NCI-H2029 (cell line): ENCODE results near the gene NR6A1.

ENCODE experiments used
- DNase-seq: peaks from one replicate; lab custom pipeline; 2025; lab: John Stamatoyannopoulos, UW

The NR6A1 gene

DNA sequence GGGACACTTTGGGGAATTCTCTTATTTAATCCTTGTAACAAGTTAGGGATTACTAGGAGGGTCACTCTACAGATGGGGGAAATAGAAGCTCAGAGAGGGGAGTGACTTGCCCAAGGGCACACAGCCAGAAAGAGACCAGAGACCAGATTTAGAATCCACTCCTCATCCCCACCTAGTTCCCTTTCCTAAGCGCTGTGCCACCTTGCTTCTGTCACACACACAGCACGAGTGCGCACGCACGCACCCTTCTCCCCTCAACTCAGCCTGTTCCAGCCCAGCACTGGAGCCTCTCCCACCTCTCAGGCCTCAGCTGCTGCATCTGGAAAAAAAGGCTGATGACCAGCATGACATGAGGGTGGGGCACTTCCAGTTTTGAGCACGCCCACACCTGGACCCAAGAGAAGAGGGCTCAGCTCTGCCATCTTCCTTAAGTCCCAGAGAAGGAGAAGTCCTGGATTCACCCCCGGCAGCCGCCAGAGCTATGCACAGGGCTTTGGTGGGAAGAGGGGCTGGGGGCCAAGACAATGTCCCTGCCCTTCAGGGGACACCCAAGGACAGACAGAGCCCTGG is 282.4 kb downstream of the NR6A1 start:
- no peak for DNase-seq

DNA sequence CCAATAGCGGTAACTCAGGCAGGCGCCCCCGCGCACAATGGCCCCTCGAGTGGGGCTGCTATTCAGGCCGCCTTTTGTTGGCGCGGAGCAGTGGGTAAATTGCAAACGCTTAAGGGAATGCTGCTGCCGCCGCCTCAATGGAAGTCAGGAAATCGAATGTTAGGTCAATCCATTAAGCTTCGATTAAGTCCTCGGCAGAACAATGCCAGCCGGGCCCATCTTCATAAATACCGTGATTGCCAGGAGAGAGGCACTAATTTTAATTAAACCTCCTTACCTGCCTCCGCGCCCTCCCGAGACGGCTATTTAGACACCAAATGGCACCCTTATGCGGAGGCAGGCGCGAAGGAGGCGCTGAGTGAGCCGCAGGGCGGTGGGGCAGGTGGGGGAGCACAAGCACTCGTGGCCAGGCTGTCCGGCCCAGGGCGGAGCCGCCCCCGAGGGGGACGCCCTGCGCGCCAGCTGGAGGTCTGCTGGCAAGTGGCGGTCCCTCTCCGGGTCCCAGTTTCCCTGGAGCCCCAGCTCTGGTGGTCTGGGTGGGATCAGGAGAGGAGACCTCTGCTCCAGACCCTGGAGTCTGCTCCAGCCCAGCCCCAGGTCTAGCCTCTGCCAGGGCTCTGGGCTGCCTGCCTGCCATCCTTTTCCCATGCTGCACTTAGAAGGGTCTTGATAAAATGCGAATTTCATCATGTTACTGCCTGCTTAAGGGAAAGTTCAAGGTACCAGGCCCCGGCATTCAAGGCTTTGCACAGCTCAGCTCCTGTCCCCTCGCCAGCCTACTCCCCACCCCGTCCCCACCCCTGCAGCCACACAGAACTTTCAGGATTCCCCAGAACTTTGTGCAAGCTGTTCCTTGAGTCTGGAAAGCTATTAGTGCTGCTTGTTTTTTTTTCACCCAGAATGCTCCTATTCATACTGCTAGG is 283.6 kb downstream of the NR6A1 start:
- DNase-seq, result no peak

DNA sequence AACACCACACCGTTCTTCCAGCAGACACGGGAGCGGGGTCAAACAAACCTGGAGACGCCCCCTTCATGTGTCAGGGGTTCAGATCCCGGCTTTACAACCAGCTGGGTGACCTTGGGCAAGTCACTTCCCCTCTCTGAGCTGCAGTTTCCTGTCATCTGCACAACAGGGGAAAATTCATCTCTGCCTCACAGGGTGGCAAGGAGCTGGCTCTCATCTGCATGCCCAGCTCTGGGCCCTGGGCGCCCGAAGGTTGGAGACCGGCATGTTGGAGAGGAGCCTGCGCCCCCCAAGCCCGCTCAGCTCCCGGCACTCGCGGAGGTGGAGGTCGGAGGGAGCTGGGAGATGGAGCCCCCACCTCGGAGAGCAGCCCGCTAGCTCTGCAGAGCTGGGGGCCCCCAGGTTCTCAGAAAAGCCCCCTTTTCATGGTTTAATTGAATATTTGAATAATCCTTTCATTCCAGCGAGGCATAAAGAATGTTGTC is 284.3 kb downstream of the NR6A1 start:
- no peak for DNase-seq

DNA sequence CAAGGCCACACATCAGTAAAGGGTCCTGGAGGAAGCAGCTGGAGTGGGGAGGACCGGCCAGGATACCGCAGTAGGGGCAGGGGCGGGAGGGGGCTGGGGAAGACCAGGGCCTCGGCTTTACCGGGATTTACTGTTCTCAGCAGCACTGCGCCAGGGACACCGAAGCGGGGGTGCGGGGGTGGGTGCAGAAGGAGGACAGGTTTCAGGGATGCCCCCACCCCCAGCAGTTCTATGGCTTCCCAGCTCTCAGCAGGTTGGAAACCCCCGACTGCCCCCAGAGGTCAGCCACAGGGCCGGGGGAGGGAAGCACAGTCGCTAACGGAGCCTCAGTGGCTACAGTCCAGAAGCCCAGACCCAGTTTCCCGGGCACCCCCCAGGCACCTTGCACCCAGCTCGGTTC is 285.2 kb downstream of the NR6A1 start:
- no peak for DNase-seq

DNA sequence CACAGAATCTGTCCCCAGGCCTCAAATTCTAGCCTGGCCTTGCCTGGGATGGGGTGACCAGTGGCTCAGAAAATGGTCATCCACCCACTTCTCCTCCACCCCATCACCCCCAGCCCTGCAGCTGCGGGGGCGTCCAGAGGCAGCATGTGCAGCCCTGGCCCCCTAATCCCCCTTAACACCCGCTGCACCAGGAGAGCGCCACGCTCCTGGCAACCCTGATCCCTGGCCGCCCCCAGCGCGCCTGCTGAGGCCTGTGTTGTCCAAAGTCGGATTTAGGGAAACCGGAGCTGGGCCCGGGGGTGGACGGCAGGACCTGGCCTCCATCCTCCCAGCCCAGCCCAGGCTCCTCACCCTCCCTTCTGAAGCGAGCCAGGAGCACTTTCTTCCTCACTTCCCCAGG is 285.9 kb downstream of the NR6A1 start:
- DNase-seq, result no peak

DNA sequence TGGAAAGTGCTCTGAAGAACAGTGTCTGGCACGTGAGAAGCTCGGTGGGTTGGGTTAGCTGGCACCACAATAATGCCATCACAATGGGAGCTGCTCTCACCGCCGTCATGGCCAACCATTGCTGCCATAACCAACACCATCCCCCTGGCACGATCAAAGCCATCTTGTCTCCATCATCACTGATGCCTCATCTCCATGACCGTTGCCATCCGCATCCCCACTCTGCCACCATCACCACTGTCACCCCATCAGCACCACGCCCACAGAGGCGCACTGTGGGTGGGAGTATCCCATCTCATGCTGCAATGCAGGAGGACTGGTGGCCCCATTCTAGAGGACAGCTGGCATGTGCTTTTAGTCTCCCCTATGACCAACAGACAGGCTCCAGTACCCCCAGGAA is 287.6 kb downstream of the NR6A1 start:
- DNase-seq, result no peak

DNA sequence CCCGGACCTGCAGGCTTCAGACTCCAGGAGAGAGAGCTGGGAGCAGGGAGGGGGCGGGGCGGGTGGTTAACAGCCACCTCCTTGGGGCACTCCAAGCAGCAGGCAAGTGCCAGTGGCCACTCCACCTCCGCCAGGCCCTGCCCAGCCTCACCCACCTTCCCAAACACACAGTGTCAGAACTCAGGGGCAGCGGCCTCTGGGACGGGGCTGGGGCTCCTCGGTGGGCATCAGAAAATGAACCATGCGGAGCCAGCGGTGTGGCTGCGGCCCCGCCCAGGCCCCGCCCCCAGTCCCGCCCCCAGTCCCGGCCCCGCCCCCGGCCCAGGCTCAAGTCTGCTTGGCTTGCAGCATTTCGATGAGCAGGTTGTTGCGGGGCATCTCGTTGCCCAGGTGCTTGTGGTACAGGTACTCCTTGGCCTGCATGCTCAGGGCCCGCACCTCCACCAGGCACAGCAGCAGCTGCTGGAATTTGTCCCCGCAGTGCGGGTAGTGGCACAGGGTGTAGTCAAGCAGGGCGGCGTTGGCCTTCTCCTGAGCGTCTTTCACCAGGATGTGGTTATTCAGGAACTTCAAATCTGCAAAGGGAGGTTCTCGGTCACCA is 288.6 kb downstream of the NR6A1 start:
- DNase-seq, result no peak

DNA sequence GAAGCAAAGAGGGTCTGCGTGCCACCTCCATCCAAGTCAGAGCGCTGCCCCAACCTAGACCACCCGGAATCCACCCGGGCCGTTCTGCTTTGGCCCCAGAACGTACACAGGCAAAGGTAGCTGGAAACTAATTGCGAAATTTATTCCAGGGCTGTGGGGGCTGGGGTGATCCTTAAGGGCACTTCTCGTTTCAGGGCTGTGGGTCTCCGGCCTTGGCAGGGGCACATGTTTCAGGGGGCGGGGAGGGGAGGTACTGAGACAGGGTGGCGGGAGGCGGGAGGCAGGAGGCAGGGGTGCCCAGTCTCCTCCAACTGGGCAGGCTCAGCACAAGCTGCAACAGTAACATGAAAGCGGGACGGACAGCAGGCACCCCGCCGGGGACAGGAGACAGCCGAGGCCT is 290.0 kb downstream of the NR6A1 start:
- DNase-seq, result no peak

DNA sequence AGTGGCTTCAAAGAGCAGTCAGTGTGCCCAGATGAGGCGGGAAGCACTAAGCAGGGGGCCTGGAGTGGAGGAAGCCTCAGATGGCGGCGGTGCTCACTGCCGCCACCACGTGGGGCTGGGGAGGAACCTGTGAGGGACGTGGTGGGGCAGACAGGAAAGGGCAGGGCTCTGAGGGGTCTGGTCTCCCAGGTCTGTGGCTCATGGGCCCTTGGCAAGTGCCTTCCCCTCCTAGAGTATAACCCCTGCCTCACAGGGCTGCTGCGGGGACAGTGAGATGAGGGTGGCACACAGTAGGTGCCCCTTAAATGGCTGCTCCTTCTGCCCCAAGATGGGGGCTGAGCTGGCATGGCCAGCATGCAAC is 290.5 kb downstream of the NR6A1 start:
- DNase-seq, result peak; percentile 25

DNA sequence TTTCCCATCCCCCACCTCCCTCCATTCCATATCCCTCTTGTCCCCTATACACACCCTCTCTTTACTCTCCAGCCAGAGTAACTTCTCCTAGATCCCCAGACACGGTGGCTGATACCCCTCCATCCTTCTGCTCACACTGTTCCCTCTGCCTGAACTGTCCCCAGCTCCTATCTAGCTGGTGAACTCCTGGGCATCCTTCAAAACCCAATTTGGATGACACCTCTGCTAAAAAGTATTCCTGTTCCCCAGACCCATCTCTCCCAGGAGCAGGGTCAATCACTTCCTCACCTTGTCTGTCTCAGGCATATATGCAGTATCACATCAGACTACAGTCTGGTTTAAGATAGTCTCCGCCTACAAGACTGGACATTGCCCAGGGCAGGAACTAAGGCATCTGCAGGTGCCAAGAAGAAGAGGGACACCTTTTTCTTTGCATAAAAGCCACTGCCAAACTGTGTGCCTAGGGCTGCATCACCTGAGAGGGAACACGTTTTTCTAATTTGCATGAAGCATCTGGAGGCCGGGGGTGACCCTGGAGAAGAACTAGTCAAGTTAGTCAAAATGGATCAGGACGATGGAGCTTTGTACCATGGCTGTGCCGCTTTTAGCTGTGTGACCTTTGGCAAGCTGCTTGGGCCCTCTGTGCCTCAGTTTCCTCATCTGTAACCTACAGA is 291.0 kb downstream of the NR6A1 start:
- DNase-seq, result no peak

DNA sequence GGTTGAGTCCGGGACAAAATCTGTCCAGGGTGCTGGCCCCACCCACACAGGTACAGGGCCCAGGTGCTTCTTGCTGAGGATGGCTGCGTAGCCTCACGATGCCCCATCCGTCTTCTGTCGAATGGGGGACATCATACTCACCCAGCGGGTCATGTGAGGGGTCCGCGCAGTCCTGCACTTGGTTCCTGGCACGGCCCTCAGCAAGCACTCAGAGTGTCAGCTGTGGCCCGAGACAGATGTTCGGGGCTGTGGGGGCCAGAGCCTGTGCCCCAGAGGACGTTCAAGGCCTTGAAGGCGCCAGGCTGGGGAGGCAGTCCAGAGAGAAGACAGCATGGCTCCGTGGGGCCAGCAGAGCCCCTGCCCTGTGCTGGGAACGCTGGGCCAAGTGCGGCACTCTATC is 291.7 kb downstream of the NR6A1 start:
- DNase-seq, result no peak

DNA sequence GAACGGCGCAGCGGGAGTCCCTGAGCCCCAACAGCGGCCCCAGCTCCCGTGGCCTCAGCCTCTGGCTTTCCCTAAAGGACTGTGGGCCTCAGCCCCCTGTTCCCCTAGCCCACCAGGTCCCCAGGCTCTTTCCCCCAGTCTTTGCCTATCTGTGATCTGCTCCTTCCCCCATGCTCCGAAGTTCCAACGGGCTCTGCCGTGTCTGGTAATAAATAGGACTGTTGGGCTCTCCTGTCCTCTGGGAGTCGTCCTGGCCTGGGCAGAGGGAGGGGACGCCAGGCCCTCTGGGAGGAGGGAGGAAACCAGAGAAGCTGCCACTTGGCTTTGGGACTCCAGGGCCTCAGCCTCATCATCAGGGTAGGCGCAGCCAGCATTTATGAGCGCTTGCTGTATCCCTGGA is 292.8 kb downstream of the NR6A1 start:
- peak; percentile 6 for DNase-seq

DNA sequence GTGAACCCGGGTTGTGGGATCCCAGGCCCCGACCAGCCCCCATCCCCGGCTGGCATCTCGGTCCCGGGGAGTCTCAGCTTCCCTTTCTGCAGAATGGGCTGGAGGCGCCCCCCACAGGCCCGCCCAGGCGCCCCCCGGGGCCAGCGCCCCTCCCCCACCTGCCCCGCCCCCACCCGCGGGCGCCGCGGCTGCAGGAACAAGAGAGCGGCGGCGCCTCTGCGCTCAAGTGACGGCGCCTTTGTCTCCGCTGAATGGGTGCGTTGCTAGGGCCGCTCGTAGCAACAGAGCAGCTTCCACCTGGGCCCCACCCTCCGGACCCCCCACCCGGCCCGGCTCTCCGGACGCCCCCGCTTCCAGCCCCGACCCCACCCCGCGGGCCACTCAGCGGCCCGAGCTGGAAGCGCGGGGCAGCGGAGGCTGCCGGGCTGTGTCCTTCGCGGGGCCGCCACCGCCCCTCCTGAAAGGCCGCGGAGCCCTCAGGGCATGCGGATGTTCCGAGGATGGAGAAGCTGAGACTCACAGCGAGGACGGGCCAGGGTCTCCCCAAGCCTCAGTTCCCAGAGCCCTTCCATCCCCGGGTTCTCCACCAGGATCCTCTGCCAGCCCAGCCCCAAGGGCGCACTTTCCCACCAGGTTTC is 293.3 kb downstream of the NR6A1 start:
- peak; percentile 44 for DNase-seq

DNA sequence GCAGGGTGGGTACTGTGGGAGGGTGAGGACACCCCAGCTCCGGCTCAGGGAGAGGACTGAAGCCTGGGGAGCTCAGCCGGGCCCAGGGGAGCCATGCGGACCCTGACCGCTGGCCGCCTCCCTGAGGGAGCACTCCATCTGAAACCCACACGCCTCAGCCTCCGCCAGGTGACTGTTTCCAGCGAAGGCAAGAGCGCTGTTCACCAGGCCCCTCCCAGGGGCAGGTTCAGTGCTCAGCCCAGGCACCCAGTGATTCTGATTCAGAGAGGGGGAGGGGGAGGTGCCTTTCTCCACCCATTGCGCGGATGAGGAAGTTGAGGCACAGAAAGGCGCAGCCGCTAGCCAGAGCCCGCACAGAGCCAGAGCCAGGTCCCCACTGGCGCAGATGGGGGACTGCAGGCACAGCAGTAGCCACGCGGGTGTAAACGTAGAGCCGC is 293.9 kb downstream of the NR6A1 start:
- peak; percentile 35 for DNase-seq

DNA sequence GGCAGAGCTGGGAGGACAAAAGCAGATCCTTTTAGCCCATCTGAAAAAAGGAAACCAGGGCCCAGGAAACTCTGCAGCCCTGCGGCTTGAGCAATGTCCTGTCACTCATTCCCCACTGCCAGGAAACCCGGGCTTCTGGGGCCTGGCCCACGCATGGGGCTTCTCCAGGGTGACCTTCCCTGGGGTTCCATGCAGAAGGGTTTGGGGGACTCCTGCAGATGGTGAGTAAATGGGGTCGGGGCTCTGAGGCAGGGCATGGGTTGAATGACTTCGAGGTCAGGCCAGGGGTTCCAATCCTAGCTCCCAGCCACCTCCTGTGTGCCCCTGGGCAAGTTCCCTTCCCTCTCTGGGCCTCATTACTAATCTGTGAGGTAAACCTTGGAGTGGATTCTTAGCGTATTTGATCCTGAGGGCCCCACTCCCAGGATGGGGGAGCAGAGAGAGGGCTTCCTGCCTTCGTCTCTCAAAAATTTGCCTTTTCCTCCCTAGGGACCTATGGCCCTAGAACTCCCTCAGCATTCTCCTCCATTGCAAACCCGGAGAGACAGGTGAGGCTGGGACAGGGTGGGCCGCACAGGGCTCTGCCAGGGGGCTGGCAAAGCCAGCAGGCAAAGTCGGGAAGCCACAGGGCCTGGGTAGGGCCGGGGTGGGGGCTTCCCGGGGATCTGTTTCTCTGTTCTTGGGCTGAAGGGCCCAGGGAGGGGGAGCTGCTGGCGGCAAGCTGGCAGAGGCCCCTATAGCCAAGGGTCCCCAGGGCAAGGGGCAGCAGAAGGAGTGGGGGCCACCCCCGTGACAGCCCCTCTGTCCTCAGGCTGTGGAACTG is 295.0 kb downstream of the NR6A1 start:
- no peak for DNase-seq

DNA sequence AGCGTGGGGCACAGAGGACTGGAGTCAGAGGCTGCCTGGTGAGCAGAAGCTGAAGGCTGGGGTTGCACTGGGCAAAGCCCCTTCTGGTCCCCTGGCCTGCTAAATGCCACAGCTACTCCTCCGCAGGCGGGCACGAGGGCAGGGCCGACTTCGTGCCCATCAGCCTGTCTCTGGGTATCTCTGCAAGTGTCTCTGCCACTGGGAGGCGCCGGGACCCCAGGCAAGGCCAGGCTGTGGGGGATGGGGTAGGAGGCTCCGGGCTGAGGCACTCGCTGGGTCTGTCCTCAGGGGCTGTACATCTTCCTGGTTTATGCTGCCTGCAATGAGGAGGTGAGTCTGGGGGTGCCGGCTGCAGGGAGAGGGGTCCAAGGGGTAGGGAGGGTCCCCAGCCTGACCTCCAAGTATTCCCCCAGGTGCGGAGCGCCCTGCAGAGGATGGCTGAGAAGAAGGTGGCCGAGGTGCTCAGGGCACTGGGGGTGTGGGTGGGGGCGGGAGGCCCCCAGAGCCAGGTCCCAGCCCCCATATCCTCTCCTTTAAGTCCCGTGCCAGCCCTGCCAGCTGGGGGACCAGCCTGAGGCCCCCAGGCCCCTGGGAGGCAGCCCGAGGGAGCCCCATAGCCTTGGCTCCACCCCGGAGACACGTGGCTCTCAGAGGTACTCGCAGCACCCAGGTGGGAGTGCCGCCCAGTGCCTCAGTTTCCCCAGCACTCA is 295.8 kb downstream of the NR6A1 start:
- DNase-seq, result no peak

DNA sequence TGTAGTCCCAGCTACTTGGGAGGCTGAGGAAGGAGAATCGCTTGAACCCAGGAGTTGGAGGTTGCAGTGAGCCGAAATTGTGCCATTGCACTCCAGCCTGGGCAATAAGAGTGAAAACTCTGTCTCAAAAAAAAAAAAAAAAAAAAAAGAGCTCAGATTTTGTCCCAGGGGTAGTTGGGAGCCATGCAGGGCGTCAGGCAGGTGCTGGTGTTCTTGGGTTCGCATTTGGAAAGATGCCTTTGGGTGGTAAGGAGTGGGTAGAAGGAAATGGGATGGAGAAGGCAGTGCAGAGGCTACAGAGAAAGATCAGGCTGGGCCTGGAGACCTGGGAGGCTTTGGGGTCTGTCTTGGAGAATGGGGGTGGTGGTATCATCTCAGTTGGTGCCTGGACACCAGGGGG is 297.0 kb downstream of the NR6A1 start:
- no peak for DNase-seq

DNA sequence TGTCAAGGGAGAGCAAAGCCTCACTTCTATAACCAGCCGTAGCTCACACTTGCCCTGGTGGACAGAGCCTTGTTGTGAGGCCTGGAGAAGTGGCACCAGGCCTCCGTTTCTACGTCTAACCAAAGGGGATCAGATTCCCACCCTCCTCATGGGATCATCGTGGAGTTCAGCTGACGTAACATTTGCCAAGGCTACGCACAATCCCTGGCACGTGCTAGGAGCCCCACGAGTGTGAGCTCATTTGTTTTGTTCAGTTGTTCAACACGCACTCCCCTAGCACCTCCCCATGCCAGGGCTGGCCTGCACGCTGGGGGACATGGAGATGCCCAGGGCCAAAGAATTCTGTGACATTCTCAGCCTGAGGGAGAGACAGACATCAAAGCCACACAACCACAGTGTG is 297.8 kb downstream of the NR6A1 start:
- DNase-seq, result no peak

DNA sequence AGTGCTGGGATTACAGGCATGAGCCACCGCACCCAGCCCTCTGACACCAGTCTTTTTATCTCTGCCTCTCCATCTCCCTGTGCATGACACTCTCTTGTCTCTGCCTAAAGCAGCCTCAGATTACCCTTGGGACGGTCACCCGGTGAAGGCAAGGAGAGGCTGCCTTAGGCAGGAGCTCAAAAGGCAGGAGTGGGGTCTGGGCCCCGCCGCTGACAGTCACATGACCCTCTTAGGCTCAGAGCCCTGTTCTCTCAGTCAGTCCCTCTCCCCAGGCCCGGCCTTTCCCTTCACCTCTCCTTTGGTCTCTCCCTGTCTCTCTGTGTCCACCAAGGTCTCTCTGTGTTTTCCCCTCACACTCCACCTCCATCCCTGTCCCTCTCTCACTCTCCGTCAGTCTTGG is 298.3 kb downstream of the NR6A1 start:
- DNase-seq, result no peak

DNA sequence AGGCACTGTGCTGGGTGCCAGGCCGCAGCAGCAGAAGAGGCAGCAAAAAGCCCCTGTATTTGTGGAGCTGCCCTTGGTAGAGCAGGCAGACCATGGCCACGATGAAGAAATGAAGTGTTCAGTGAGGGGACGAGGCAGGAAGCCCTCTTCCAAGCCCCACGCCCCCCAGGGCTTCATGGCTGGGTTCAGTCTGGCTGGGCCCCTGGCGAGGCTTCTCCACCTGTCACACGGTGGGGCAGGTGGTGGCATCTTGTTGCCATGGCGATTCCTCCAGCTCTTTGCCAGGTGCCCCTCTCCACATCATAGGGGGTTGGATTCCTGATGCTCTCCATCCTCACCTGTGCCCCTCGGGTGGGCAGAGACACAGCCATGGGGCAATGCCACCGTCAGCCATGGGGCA is 299.4 kb downstream of the NR6A1 start:
- DNase-seq, result no peak

DNA sequence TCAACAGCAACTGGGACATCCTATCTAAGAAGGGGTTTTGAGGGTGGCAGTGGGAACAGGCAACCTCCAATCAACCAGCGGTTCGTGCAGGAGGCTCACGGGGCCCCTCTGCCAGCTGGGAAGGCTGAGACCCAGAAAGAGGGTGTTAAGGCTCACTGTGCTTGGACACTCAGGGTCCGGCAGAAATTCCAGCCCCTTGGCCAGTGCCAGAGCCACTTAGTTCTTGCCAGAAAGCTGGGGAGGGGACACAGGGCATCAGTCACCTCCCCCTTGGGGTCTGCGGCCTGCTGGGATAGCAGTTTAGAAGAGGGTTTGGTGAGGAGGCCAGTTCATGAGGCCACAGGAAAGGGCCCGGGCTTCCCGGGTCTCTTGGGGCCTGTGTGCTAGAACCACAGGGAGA is 300.4 kb downstream of the NR6A1 start:
- no peak for DNase-seq
